Esophagus squamous epithelium (tissue), 5 donors: Measurements from ENCODE around the gene CYP2F1. TPM values are rescaled to one million over a fixed set of nuclear protein-coding genes. Genes with fewer than 3 reads are reported as not detected.
"Not testable (repeated sequence)": the region's sequence is repeated elsewhere in the genome, so short reads cannot be mapped to it uniquely, and the experiment has no call there.

ENCODE experiments used
- DNase-seq: peaks from one replicate; lab custom pipeline; 2025; lab: John Stamatoyannopoulos, UW
- H3K27ac ChIP-seq, 4 donors: fragments of 200-600 bp; sonication (generic); one replicate each; pipeline ENCODE4 v1.5.1; 2016 to 2019; ENCODE audit warnings: mild to moderate bottlenecking in 1 of 4
- H3K27me3 ChIP-seq, 4 donors: fragments of 200-600 bp; sonication (generic); 1 replicate in 3 of 4; 2 replicates in 1 of 4; pipeline versions ENCODE4 v1.5.1 to v1.6.0; 2017 to 2021; ENCODE audit warnings: antibody characterized with exemption in 1 of 4
- H3K36me3 ChIP-seq, 3 donors: fragments of 200-600 bp; sonication (generic); one replicate each; pipeline ENCODE4 v1.5.1; 2016 to 2019
- H3K4me1 ChIP-seq, 3 donors: fragments of 200-600 bp; sonication (generic); one replicate each; pipeline ENCODE4 v1.5.1; 2017 to 2019
- H3K4me3 ChIP-seq, 4 donors: fragments of 200-600 bp; sonication (generic); 1 replicate in 3 of 4; 2 replicates in 1 of 4; pipeline ENCODE4 v1.5.1; 2016 to 2019; ENCODE audit warnings: mild to moderate bottlenecking in 2 of 4, moderate library complexity in 1 of 4
- H3K9me3 ChIP-seq, 3 donors: fragments of 200-600 bp; sonication (generic); one replicate each; pipeline ENCODE4 v1.5.1; 2016 to 2019
- POLR2A ChIP-seq, 4 donors: fragments of 450-650 bp; IDR thresholded peaks; one replicate each; pipeline ENCODE4 v1.6.1; 2017; ENCODE audit warnings: antibody characterized with exemption in 4 of 4, mild to moderate bottlenecking in 4 of 4, moderate library complexity in 3 of 4
- WGBS, 2 donors: methylation state at CpG; one replicate each; pipeline ENCODE4 v1.1.5; 2018; 5-methylcytosine and 5-hydroxymethylcytosine counted together
- intact Hi-C: fragments of 100-400 bp; cut with DNase I; formaldehyde crosslinking; loops from one replicate; pipeline ENCODE4 v1.15.0; 2022
- total RNA-seq, 4 donors: library from RNA; depleted of rRNA; stranded (reverse); fragments of >200 nt; gene quantifications; one replicate each; pipeline ENCODE4 v1.1.0, GENCODE V29; 2016
- TF ChIP-seq, protein P1 (sequence below), 6 experiments: fragments of 450-650 bp in 4 of 6; fragments of 200-600 bp in 2 of 6; sonication (generic) in 2 of 6; IDR thresholded peaks; one replicate each; pipeline ENCODE4 v1.5.1; 2016 to 2019; ENCODE audit warnings: antibody characterized with exemption in 6 of 6, mild to moderate bottlenecking in 4 of 6, moderate library complexity in 4 of 6
- donor health status: DM: yes; HTN: yes; CAD: no.

CYP2F1 gene
- total RNA-seq, 4 donors from 2014 or later = 0.19 to 1.6 TPM; not detected in 2

DNA sequence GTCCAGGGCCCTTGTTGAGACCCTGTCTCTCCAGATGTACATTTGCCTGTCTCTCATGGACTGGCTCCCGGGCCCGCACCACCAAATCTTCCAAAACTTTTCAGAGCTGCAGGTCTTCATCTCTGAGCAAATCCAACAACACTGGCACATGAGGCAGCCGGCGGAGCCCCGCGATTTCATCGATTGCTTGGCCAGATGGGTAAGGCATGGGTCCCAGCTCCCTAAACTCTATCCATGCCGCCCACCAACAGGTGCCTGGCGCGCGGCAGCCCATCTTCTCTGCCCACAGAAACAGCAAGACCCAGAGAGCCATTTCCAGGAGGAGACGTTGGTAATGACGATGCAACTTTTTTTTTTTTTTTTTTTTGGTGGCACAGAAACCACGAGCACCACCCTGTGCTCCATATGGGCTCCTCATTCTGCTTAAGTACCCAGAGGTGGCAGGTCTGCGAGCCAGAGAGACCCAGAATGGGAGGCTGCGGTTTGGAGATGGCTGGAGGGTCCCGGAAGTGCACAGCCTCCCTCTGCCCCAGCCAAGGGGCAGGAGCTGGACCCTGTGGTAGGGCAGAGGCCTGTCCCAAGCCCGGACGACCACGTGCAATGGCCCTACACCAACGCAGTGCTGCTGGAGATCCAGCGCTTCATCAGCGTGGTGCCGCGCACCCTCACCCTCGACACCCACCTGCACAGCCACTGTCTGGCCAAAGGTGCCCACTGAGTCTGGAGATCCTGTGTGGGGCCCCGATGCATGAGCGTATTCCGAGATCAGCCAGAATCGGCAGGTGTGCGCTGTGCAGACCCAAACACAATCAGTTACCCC is 22.6 kb downstream of the CYP2F1 start:
- Histone ChIP-seq H3K27ac (peak overlapping the region in 1 of 4 donors; percentile 82), H3K4me3 (peak overlapping the region in 2 of 4 donors; percentile 51), H3K9me3 (no peaks in the 10 kb centered on the region), H3K4me1 (peaks cover 0 to 45% (median 0%) of the 10 kb centered on the region in 3 donors), H3K36me3 (no peaks in the 10 kb centered on the region), H3K27me3 (no peaks in the 10 kb centered on the region)
- TF ChIP-seq, protein P1, sequence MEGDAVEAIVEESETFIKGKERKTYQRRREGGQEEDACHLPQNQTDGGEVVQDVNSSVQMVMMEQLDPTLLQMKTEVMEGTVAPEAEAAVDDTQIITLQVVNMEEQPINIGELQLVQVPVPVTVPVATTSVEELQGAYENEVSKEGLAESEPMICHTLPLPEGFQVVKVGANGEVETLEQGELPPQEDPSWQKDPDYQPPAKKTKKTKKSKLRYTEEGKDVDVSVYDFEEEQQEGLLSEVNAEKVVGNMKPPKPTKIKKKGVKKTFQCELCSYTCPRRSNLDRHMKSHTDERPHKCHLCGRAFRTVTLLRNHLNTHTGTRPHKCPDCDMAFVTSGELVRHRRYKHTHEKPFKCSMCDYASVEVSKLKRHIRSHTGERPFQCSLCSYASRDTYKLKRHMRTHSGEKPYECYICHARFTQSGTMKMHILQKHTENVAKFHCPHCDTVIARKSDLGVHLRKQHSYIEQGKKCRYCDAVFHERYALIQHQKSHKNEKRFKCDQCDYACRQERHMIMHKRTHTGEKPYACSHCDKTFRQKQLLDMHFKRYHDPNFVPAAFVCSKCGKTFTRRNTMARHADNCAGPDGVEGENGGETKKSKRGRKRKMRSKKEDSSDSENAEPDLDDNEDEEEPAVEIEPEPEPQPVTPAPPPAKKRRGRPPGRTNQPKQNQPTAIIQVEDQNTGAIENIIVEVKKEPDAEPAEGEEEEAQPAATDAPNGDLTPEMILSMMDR (IDR thresholded peaks at IDR 0.05) = no peak
- no peak for TF ChIP-seq POLR2A (IDR thresholded peaks at IDR 0.05)
- no peak for DNase-seq
- WGBS, 2 donors = 94% methylated on average over 21 to 27 of the region's 31 CpGs
- intact Hi-C loops = loop anchor here (10.0 kb wide), 1 partner anchor 472 kb away; no protein-coding TSS in a partner anchor

DNA sequence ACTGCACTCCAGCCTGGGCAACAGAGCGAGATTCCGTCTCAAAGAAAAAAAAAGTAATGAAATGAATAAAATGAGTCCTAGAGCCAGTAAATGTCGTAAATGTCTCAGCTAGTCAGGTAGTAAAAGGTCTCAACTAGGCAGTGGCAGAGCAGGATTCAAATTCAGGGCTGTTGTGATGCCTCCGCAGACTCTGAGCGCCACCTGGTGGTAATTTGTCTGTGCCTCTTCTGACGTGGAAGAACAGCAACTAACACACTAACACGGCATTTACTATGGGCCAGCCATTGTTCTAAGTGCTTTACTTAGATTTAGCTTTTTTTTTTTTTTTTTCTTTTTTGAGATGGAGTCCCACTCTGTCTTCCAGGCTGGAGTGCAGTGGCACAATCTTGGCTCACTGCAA is 30.2 kb downstream of the CYP2F1 start:
- H3K27ac ChIP-seq = no peak overlapping the region

DNA sequence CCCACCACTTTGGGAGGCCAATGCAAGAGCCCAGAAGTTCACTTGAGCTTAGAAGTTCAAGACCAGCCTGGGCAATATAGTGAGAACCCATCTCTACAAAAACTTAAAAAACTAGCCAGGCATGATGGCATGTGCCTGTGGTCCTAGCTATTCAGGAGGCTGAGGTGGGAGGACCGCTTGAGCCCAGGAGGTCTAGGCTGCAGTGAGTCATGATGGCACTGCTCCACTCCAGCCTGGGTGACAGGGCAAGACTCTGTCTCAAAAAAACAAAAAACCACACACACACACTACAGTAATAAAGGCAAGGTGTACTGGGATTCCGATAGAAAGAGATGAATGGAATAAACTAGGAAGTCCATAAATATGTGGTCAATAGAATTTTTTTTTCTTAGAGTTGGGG is 35.6 kb downstream of the CYP2F1 start:
- no peak overlapping the region for H3K4me3 ChIP-seq
- peaks cover 0 to 15% (median 0%) of the 10 kb centered on the region in 4 donors for H3K27me3 ChIP-seq
- H3K4me1 ChIP-seq = no peaks in the 10 kb centered on the region
- no peak for DNase-seq
- no peak overlapping the region for H3K27ac ChIP-seq
- H3K36me3 ChIP-seq = no peaks in the 10 kb centered on the region
- 94 to 96% methylated on average over 1 to 2 of the region's 2 CpGs for WGBS, 2 donors
- H3K9me3 ChIP-seq = no peaks in the 10 kb centered on the region
- TF ChIP-seq, protein P1 (IDR thresholded peaks at IDR 0.05) = no peak
- TF ChIP-seq POLR2A (IDR thresholded peaks at IDR 0.05) = no peak
- intact Hi-C loops = no loop called here

More for the DNA sequence above, 30.2 kb downstream of the CYP2F1 start:
- intact Hi-C loops = loop anchor here (5.0 kb wide), 1 partner anchor 172 kb away; no protein-coding TSS in a partner anchor
- TF ChIP-seq, protein P1 (IDR thresholded peaks at IDR 0.05) = peak; percentile 78 to 91 (median 86)
- TF ChIP-seq POLR2A (IDR thresholded peaks at IDR 0.05) = no peak
- Histone ChIP-seq H3K36me3 (no peaks in the 10 kb centered on the region), H3K9me3 (no peaks in the 10 kb centered on the region), H3K4me1 (peaks cover 0 to 9% (median 0%) of the 10 kb centered on the region in 3 donors), H3K27me3 (peaks cover 0 to 15% (median 0%) of the 10 kb centered on the region in 4 donors), H3K4me3 (no peak overlapping the region)
- WGBS, 2 donors = 20 to 30% methylated on average over 7 of the region's 7 CpGs
- peak; percentile 15 for DNase-seq

DNA sequence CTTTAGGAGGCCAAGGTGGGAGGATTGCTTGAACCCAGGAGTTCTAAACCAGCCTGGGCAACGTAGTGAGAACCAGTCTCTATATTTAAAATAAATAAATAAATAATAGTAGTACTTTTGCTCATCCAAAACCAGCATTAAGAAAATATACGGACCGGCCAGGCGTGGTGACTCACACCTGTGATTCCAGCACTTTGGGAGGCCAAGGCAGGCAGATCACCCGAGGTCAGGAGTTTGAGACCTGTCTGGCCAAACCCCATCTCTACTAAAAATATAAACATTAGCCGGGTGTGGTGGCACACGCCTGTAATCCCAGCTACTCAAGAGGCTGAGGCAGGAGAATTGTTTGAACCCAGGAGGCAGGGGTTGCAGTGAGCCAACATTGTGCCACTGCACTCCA is 36.8 kb downstream of the CYP2F1 start:
- H3K4me3 ChIP-seq, H3K4me1 ChIP-seq, DNase-seq, H3K27ac ChIP-seq, intact Hi-C loops, H3K36me3 ChIP-seq, H3K9me3 ChIP-seq: not testable (repeated sequence)
- peaks cover 0 to 15% (median 0%) of the 10 kb centered on the region in 4 donors for H3K27me3 ChIP-seq
- WGBS, 2 donors = 61 to 66% methylated on average over 6 to 7 of the region's 7 CpGs

DNA sequence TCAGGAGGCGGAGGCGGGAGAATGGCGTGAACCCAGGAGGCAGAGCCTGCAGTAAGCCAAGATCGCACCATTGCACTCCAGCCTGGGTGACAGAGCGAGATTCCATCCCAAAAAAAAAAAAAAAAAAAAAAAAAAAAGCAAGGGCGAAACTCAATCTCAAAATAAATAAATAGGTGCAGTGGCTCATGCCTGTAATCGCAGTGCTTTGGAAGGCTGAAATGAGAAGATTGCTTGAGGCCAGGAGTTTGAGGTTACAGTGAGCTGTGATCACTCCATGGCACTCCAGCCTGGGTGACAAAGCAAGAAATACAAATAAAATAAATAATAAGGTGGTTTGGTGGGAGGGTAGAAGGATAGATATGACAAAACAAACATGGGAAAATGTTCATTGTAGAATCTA is 39.8 kb downstream of the CYP2F1 start:
- Histone ChIP-seq H3K9me3 (peaks cover 0 to 8% (median 0%) of the 10 kb centered on the region in 3 donors), H3K27me3 (no peaks in the 10 kb centered on the region), H3K27ac (no peak overlapping the region), H3K4me3 (no peak overlapping the region), H3K36me3 (no peaks in the 10 kb centered on the region), H3K4me1 (no peaks in the 10 kb centered on the region)
- TF ChIP-seq, protein P1 (IDR thresholded peaks at IDR 0.05) = no peak
- TF ChIP-seq POLR2A (IDR thresholded peaks at IDR 0.05) = no peak
- 87 to 88% methylated on average over 3 to 7 of the region's 7 CpGs for WGBS, 2 donors
- no peak for DNase-seq
- intact Hi-C loops = no loop called here
